ENCODE measurements around the gene SLC2A6. TPM values are rescaled to one million over a fixed set of nuclear protein-coding genes. Genes with fewer than 3 reads are reported as not detected.

SLC2A6 gene
- total RNA-seq, 1 donor from 2014 or later: 32.5 TPM

GRCh38 chr9:133515240-133515610, 36.3 kb upstream of the SLC2A6 start:
- Mint-ChIP-seq H3K4me3 (ENCODE audit: unreplicated experiment) (no peak overlapping the region), H3K27me3 (ENCODE audit: unreplicated experiment) (peaks cover under 1% of the 10 kb centered on the region), H3K36me3 (ENCODE audit: low read depth, unreplicated experiment) (no peaks in the 10 kb centered on the region), H3K4me1 (ENCODE audit: unreplicated experiment) (no peaks in the 10 kb centered on the region), H3K27ac (ENCODE audit: unreplicated experiment) (no peak overlapping the region), H3K9me3 (ENCODE audit: unreplicated experiment) (no peaks in the 10 kb centered on the region)
- no peak for TF ChIP-seq CTCF (IDR thresholded peaks at IDR 0.05; ENCODE audit: unreplicated experiment)
- no peak for DNase-seq (ENCODE audit: low spot score)

GRCh38 chr9:133514460-133515239, 35.8 kb upstream of the SLC2A6 start:
- no peak for TF ChIP-seq CTCF (IDR thresholded peaks at IDR 0.05; ENCODE audit: unreplicated experiment)
- H3K27ac Mint-ChIP-seq (ENCODE audit: unreplicated experiment): no peak overlapping the region
- H3K4me1 Mint-ChIP-seq (ENCODE audit: unreplicated experiment): peaks cover under 1% of the 10 kb centered on the region
- H3K36me3 Mint-ChIP-seq (ENCODE audit: low read depth, unreplicated experiment): no peaks in the 10 kb centered on the region
- H3K9me3 Mint-ChIP-seq (ENCODE audit: unreplicated experiment): no peaks in the 10 kb centered on the region
- no peak for DNase-seq (ENCODE audit: low spot score)
- H3K27me3 Mint-ChIP-seq (ENCODE audit: unreplicated experiment): peaks cover 3% of the 10 kb centered on the region
- no peak overlapping the region for H3K4me3 Mint-ChIP-seq (ENCODE audit: unreplicated experiment)

GRCh38 chr9:133513214-133514100, 34.6 kb upstream of the SLC2A6 start:
- no peak for TF ChIP-seq CTCF (IDR thresholded peaks at IDR 0.05; ENCODE audit: unreplicated experiment)
- Mint-ChIP-seq H3K27ac (ENCODE audit: unreplicated experiment) (no peak overlapping the region), H3K27me3 (ENCODE audit: unreplicated experiment) (peaks cover 4% of the 10 kb centered on the region), H3K36me3 (ENCODE audit: low read depth, unreplicated experiment) (no peaks in the 10 kb centered on the region), H3K4me1 (ENCODE audit: unreplicated experiment) (peaks cover 8% of the 10 kb centered on the region), H3K9me3 (ENCODE audit: unreplicated experiment) (no peaks in the 10 kb centered on the region), H3K4me3 (ENCODE audit: unreplicated experiment) (no peak overlapping the region)
- DNase-seq (ENCODE audit: low spot score): no peak

GRCh38 chr9:133512253-133513213, 33.6 kb upstream of the SLC2A6 start:
- TF ChIP-seq CTCF (IDR thresholded peaks at IDR 0.05; ENCODE audit: unreplicated experiment): no peak
- Mint-ChIP-seq H3K9me3 (ENCODE audit: unreplicated experiment) (no peaks in the 10 kb centered on the region), H3K4me3 (ENCODE audit: unreplicated experiment) (no peak overlapping the region), H3K4me1 (ENCODE audit: unreplicated experiment) (peaks cover 8% of the 10 kb centered on the region), H3K36me3 (ENCODE audit: low read depth, unreplicated experiment) (no peaks in the 10 kb centered on the region), H3K27ac (ENCODE audit: unreplicated experiment) (no peak overlapping the region), H3K27me3 (ENCODE audit: unreplicated experiment) (peaks cover 4% of the 10 kb centered on the region)
- no peak for DNase-seq (ENCODE audit: low spot score)
